Pons (tissue), 1 donor: ENCODE measurements around the gene FOXS1.
A peak's percentile ranks its signal among the peaks of the same experiment; 100 is the strongest.

Experiments
- DNase-seq: peaks from one replicate; pipeline ENCODE4 v3.0.0-alpha.2; 2016; ENCODE audit warnings: low spot score

The FOXS1 gene

DNA sequence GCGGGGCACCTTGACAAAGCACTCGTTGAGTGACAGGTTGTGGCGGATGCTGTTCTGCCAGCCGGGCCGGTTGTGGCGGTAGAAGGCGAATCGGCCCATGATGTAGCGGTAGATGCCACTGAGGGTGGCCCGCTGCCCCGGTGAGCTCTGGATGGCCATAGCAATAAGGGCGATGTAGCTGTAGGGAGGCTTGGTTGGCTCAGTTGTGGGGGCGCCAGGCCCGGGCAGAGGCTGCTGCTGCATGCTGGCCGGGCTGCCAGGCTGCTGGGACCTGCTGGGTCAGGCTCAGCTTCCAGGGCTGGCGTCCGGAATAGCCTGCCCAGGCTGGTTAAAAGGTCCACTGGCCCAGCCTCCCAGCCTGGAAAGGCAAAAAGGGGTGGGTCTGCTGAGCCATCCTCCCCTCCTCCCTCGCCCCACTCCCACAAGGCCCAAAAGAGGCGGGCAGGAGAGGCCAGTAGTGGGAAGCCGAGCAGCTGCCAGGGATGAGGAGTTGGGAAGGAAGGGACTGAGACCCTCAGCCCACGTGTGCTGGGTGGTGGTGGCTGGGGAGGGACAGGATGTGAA, at the start of gene FOXS1:
Gene FOXS1, minus strand, starts transcription at position 305 of the 564 bp plus-strand sequence. Its CDS starts 62 bp downstream, at position 243.
- no peak for DNase-seq

DNA sequence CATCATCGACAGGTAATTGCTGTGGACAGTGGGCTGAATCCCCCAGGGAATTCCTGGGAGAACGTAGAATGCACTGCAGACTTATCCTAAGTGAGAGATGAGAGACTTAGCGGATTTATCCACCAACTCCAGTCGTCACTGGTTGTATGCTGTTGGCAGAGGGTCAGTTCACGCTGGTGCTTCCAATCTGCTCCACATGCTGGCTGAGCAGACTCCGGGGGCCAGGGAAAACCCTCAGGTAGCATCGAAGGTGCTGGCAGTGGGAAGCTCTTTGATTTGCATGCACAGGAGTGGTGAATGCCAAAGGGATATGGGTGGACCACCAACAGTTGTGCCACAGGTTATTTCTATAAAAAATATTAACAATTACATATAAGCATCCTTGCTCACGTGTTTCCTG, 45.2 kb upstream of the FOXS1 start:
- DNase-seq: no peak

- no peak for DNase-seq
Observed at GRCh38 chr20:31883829-31884228, 38.4 kb upstream of the FOXS1 start.

- no peak for DNase-seq
Observed at GRCh38 chr20:31881945-31882344, 36.5 kb upstream of the FOXS1 start.

GRCh38 chr20:31879143-31879987, 34.0 kb upstream of the FOXS1 start:
- DNase-seq: peak; percentile 92

GRCh38 chr20:31877684-31878083, 32.3 kb upstream of the FOXS1 start:
- DNase-seq: no peak

- no peak for DNase-seq
Observed at GRCh38 chr20:31875671-31876070, 30.3 kb upstream of the FOXS1 start.

DNA sequence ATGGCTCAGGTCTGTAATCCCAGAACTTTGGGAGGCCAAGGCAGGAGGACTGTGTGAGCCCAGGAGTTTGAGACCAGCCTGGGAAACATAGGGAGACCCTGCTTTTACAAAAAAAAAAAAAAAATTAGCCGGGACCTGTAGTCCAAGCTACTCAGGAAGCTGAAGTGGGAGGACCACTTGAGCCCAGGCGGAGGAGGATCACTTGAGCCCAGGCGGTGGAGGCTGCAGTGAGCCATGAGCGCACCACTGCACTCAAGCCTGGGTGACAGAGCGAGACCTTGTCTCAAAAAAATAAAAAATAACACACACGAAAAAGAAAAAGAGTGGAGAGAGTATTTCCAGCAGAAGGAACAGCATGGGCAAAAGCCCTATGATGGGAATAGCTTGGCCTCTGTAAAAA, 27.0 kb upstream of the FOXS1 start:
- no peak for DNase-seq

DNA sequence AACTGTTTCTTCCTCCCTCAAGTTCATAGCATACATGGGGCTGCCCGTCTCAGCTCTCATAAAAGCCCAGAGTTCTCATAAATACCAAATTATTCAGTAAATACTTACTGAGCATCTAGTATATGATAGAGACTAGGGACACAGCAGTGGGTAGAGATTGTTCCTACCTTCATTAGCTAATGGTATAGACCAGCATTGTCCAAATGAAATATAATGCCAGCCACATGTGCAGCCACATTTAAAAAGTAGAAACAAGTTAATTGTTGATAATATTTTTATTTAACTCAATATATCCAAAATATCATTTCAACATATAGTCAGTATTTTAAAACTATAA, 26.2 kb upstream of the FOXS1 start:
- no peak for DNase-seq

DNA sequence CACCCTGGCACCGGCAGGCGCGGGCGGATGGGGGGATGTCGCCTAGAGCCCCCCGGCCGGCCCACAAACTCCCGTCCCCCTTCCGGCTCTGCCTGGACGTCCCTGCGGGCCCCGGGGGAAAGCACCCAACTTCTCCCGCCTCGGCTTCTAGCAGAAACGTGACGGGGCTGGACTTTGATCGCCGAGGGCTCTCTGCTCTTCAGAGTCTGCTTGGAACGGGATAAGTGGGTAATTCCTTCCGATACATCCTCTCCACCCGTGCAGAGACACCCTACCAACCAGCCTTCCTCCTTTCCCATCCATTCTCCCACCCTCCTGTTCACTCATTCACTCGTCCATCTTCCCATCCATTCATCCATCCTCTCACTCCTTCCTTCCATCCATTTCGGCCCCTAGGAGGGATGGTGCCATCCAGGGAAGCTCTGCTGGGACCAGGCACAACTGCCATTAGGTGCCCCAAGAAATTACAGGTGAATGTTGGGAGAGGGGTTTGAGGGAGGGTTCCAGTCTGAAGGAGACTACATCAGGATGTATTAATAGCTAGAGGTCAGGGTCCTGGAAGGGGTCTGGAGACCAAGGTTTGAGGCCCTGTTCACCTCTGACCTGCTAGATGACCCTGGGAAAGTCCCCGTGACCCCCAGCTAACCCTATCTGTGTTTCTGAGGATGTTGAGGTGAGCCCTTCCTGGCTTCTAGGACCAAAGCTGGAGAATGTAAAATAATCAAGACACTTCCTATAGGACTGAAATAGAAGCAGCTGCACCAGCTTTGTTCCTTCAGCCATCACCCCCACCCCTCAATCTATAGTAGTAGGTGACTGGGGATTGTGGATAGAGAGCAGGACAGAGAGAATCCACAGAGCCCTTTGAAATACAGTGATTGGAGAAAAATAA, 25.6 kb upstream of the FOXS1 start:
- DNase-seq: peak; percentile 23

DNA sequence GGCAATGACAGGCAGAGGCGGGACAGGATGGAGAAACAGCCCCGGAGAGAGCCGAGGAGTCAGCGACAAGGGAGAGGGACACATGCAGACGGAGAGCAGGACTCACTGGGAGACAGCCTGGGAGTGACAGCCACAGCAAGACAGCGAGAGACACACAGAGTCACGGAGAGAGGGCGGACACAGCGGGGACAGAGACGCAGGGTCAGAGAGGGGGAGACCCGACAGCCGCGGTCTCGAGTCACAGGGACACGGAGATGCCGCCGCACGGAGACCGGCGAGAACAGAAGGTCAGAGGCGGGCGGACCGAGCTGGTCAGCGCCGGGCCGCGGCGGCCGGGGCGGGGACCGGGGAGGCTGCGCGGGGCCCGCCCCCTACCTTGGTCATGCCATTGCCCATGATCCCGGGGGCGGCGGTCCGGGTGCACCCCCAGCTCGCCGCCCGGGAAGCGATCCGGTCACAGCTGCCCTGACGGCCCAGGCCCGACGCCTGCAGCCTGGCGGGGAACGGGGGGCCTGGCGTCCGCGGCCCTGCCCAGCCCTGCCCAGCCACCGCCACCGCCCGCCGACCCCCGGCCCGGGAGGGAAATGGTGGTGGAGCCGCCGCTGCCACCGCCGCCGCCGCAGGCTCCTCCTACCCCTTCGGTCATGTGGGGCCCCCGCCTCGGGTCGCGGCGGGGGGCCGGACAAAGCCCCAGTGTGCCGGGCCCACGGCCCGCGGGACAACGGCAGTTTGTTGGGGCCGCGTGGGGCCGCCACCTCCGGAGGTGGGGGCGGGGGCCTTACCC, 24.7 kb upstream of the FOXS1 start, which contains the start of the genes DUSP15 and TTLL9:
Gene DUSP15, minus strand, starts transcription at position 586 of the 784 bp plus-strand sequence. Its CDS starts 190 bp downstream, at position 396.
Gene TTLL9, plus strand, starts transcription at position 693 of the 784 bp plus-strand sequence. CDS start 493 bp downstream, outside the sequence.
- DNase-seq: peak; percentile 74

GRCh38 chr20:31869673-31869941, 24.2 kb upstream of the FOXS1 start:
- DNase-seq: no peak

GRCh38 chr20:31868853-31869672, 23.7 kb upstream of the FOXS1 start:
- no peak for DNase-seq

- no peak for DNase-seq
Observed at GRCh38 chr20:31866221-31866620, 20.8 kb upstream of the FOXS1 start.

DNA sequence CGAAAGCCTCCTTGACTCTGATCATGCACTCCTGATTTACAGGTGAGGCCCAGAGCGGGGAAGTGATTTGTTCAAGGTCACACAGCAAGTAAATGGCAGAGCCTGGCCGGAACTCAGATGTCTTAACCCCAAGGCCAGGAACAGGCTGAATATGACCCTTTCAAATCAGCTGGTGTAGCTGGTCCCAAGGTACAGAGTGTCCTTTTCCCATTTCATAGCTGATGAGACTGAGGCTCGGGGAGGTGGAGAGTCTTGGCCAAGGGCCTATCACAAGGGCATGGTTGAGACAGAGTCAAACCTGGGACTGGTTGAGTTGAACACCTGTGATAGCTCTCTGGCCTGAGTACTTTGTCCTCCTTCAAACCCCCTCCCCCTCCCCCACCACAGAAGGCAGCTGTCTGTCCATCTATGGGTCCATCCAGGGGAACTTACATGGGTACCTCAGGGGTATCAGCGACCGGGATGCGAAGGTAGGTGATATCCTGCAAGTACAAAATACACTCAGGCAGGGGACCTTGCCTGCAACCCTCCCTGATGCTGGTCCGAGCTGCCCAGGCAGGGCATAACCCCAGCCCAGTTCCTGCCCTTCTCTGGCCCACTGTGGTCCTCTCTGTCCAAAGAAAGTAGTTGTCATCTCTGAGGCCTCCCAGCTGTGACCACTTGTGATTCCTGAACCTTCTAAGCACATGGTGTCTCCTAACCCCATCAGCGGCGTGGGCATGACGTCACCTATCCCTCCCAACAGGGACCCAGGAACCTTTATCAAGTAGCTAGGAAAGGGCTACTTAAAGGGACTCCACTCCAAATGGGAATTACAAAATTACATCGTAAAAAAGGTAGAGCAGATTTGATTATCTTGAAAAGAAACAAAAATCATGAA, 19.4 kb upstream of the FOXS1 start:
- DNase-seq: no peak

- no peak for DNase-seq
Observed at GRCh38 chr20:31863296-31864085, 18.1 kb upstream of the FOXS1 start.

DNA sequence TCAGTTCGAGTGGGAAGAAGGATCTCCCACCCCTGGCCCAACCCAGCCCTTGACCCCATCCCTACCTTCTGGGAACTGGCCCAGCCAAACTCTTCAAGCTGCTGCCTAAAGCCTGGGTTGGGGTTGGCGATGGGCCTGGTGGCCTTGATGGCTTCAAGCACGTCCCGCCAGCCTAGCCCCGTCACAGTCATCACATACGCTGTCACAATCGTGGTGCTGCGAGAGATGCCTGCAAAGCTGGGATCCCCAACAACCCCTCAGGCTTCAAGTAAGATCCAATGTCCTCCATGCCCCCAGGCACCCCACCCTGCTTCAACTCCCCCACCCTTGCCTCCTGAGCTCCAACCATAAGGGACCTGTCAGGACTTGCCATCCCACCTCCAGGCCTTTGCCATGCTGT, 17.1 kb upstream of the FOXS1 start:
- DNase-seq: no peak

DNA sequence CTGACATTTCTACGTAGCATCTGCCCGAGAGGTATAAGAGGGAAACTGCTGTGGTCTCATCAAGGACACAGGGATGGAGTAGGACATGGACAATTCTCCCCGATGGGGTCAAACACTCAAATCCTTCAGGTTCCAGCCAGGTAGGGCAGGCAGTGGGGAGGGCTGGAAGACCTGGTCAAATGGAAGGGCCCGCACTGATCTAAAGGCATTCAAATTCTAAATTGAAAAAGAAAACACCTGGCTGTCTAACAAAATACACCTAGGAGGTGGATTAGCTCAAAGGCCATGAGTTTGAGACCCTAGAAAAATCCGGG, 16.7 kb upstream of the FOXS1 start:
- DNase-seq: no peak

- DNase-seq: no peak
Observed at GRCh38 chr20:31861385-31862156, 16.2 kb upstream of the FOXS1 start.
